Gastrocnemius medialis (tissue), 4 donors: ENCODE measurements around the gene LHX5.

Source experiments
- POLR2A ChIP-seq, 2 donors: fragments of 450-650 bp; IDR thresholded peaks; one replicate each; pipeline ENCODE4 v1.6.1; 2017; ENCODE audit warnings: antibody characterized with exemption in 2 of 2, mild to moderate bottlenecking in 2 of 2, moderate library complexity in 2 of 2
- TF ChIP-seq, protein P1 (sequence below), 5 experiments: fragments of 450-650 bp in 3 of 5; fragments of 200-600 bp in 2 of 5; sonication (generic) in 2 of 5; IDR thresholded peaks in 4 of 5; conservative IDR thresholded peaks in 1 of 5; 1 replicate in 4 of 5; 2 replicates in 1 of 5; pipeline ENCODE4 v1.5.1; 2016 to 2019; ENCODE audit warnings: antibody characterized with exemption in 5 of 5, mild to moderate bottlenecking in 3 of 5, moderate library complexity in 3 of 5

DNA sequence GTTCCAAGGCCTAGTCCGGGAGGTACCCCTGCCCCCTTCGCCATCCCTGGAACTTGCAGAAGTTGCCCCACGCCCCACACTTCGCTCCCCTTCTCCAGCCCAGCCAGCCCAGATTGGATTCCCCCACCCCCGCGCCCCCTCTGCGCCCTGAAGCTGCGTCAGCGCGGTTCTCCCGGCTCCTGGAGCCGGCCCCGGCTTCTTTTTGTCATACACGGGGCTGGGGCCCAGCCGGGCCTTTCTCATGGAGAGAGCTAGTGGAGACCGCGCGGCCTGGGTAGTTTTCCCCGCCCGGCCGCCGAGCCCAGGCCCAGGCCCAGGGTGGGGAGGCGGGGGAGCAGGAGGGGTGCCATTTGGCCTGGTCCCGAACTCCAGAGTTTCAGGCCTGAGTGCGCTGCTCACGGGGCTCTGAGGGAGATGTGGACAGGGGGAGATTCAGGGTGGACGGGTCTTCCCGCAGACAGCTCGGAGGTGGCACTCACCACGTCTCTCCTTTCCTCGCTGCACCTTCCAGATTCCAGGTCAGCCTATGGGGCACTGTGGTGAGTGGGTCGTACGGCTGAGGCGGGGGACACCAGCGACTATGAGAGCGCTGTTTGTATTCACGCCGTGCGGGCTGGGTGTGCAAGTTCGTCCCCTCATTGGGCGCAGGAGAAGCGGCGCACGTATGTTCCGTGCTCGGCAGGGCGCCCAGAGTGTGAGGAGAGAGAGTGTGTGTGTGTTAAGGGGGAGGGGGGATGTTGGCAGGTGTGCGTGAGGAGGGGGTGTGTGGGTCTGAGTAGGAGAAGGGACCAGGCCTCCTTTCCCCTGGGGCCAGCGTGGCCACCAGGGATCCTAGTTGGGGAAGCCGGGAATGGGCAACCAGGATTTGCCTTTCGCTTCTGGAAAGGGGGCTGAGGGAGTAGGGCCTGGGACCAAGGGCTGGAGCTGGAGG is 785 bp upstream of the LHX5 start:
- TF ChIP-seq, protein P1, sequence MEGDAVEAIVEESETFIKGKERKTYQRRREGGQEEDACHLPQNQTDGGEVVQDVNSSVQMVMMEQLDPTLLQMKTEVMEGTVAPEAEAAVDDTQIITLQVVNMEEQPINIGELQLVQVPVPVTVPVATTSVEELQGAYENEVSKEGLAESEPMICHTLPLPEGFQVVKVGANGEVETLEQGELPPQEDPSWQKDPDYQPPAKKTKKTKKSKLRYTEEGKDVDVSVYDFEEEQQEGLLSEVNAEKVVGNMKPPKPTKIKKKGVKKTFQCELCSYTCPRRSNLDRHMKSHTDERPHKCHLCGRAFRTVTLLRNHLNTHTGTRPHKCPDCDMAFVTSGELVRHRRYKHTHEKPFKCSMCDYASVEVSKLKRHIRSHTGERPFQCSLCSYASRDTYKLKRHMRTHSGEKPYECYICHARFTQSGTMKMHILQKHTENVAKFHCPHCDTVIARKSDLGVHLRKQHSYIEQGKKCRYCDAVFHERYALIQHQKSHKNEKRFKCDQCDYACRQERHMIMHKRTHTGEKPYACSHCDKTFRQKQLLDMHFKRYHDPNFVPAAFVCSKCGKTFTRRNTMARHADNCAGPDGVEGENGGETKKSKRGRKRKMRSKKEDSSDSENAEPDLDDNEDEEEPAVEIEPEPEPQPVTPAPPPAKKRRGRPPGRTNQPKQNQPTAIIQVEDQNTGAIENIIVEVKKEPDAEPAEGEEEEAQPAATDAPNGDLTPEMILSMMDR (IDR thresholded peaks at IDR 0.05 in 4 of 5, conservative IDR thresholded peaks at IDR 0.05 in 1 of 5), result no peak
- TF ChIP-seq POLR2A (IDR thresholded peaks at IDR 0.05), result no peak
